Measurements from ENCODE around the gene MAPK9.

- no peak for TF ChIP-seq CTCF (conservative IDR thresholded peaks at IDR 0.05; ENCODE audit: low read length)
- TF ChIP-seq EZH2phosphoT487 (IDR thresholded peaks at IDR 0.05; ENCODE audit: borderline replicate concordance, low read depth, low read length) = no peak
Observed at GRCh38 chr5:180338001-180338707, 46.3 kb upstream of the MAPK9 start.

Measured in OCI-LY7 (cell line).